AG04450 (cell line): ENCODE measurements around the gene IMPDH1. TPM values are rescaled to one million over a fixed set of nuclear protein-coding genes. Genes with fewer than 3 reads are reported as not detected.

Experiments used
- CTCF ChIA-PET: fragments of 300-600, 350-600 bp; formaldehyde crosslinking; extraction: SDS; loops from one replicate; lab custom pipeline; 2022; ENCODE audit warnings: antibody characterized with exemption, inconsistent platforms; lab: Charles Lee
- POLR2A ChIA-PET: fragments of 350-600 bp; formaldehyde crosslinking; extraction: SDS; loops from one replicate; lab custom pipeline; 2021; ENCODE audit warnings: antibody characterized with exemption, inconsistent platforms; lab: Yijun Ruan, JAX
- DNase-seq: peaks from one replicate; pipeline ENCODE4 v3.0.0-alpha.2; 2011; ENCODE audit warnings: low read depth, low spot score
- H3K27ac ChIP-seq: one replicate; pipeline ENCODE4 v1.5.1; 2012; ENCODE audit warnings: low read depth, low read length, control low read depth
- H3K27me3 ChIP-seq: one replicate; pipeline ENCODE4 v1.6.0; 2012; ENCODE audit warnings: low read length; ENCODE audit not compliant: control insufficient read depth, insufficient read depth
- H3K4me3 ChIP-seq: 2 replicates; pipeline ENCODE4 v1.5.1; 2011; ENCODE audit warnings: mild to moderate bottlenecking, low read depth, low read length, control low read depth
- H3K9me3 ChIP-seq: 2 replicates; pipeline ENCODE4 v1.5.1; 2012; ENCODE audit warnings: low read length; ENCODE audit not compliant: control insufficient read depth, insufficient read depth
- polyA plus RNA-seq: library from polyadenylated mRNA; depleted of rRNA; stranded (reverse); fragments of >200 nt; gene quantifications from 2 replicates; pipeline ENCODE4 v1.2.3, GENCODE V29; 2011
- TF ChIP-seq, protein P1 (sequence below): IDR thresholded peaks from 2 replicates; pipeline ENCODE4 v1.5.1; 2011; ENCODE audit warnings: low read depth, low read length, control low read depth, inconsistent platforms

The IMPDH1 gene
- polyA plus RNA-seq, 1 experiment: 43.8 TPM

- peak; percentile 80 for DNase-seq
Observed at GRCh38 chr7:128455543-128456254, 45.9 kb upstream of the IMPDH1 start, which contains the start of gene HILPDA. Gene HILPDA, plus strand, starts transcription at chr7:128455878. Its CDS starts 1,391 bp downstream, at chr7:128457269.

DNA sequence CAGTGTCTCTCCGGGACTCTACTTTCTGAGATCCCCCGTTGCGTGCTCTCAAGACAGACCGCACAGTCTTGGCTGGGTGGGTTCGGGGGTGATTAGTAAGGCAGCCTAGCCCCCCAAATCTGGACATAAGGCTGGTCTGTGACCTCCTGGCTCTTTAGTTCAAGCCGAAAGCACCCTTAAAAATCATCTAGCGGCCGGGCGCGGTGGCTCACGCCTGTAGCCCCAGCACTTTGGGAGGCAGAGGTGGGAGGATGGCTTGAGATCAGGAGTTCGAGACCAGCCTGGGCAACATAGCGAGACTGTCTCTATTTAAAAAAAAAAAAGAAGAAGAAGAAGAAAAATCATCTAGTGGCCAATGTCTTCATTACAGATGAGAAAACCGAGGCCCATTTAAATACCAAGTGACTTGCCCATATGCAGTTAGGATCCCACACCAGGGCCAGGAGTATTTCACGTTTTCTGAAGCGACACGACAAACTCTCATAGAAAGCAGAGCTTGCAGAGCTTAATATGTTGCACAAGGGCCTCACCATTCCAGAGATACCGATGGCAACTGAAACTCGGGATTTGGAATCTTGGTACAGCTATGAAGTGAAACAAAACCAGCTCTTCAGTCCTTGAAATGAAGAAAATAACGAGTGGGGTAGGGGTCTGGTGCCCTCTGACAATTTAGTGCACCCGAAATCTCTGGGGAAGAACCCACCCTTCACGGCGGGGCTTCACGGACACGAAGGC, 45.2 kb upstream of the IMPDH1 start:
- TF ChIP-seq, protein P1, sequence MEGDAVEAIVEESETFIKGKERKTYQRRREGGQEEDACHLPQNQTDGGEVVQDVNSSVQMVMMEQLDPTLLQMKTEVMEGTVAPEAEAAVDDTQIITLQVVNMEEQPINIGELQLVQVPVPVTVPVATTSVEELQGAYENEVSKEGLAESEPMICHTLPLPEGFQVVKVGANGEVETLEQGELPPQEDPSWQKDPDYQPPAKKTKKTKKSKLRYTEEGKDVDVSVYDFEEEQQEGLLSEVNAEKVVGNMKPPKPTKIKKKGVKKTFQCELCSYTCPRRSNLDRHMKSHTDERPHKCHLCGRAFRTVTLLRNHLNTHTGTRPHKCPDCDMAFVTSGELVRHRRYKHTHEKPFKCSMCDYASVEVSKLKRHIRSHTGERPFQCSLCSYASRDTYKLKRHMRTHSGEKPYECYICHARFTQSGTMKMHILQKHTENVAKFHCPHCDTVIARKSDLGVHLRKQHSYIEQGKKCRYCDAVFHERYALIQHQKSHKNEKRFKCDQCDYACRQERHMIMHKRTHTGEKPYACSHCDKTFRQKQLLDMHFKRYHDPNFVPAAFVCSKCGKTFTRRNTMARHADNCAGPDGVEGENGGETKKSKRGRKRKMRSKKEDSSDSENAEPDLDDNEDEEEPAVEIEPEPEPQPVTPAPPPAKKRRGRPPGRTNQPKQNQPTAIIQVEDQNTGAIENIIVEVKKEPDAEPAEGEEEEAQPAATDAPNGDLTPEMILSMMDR: no peak
- peak overlapping the region; percentile 97 for H3K27ac ChIP-seq
- POLR2A ChIA-PET: interaction anchor here (0.7 to 1.6 kb wide), 5 partner anchors 11 to 355 kb away, joined by 3 to 8 read pairs (median 3); partner anchors contain the start of gene IMPDH1

More at GRCh38 chr7:128455543-128456254, 45.9 kb upstream of the IMPDH1 start, which contains the start of gene HILPDA:
- H3K4me3 ChIP-seq: peak within 1 kb of the TSS; percentile 100
- ChIA-PET POLR2A (interaction anchor here (0.7 to 1.6 kb wide), 5 partner anchors 12 to 354 kb away, joined by 3 to 8 read pairs (median 3); partner anchors contain the start of gene IMPDH1), CTCF (interaction anchor here (1.0 to 6.4 kb wide), 3 partner anchors 16 to 28 kb away, joined by 3 to 110 read pairs (median 5); no protein-coding TSS in a partner anchor)
- H3K27me3 ChIP-seq: peaks cover 4% of the 10 kb centered on the region
- peak within 1 kb of the TSS; percentile 97 for H3K27ac ChIP-seq
- no peaks in the 10 kb centered on the region for H3K9me3 ChIP-seq
- TF ChIP-seq, protein P1: peak; percentile 27; the same call in 1 of the 2 replicates

DNA sequence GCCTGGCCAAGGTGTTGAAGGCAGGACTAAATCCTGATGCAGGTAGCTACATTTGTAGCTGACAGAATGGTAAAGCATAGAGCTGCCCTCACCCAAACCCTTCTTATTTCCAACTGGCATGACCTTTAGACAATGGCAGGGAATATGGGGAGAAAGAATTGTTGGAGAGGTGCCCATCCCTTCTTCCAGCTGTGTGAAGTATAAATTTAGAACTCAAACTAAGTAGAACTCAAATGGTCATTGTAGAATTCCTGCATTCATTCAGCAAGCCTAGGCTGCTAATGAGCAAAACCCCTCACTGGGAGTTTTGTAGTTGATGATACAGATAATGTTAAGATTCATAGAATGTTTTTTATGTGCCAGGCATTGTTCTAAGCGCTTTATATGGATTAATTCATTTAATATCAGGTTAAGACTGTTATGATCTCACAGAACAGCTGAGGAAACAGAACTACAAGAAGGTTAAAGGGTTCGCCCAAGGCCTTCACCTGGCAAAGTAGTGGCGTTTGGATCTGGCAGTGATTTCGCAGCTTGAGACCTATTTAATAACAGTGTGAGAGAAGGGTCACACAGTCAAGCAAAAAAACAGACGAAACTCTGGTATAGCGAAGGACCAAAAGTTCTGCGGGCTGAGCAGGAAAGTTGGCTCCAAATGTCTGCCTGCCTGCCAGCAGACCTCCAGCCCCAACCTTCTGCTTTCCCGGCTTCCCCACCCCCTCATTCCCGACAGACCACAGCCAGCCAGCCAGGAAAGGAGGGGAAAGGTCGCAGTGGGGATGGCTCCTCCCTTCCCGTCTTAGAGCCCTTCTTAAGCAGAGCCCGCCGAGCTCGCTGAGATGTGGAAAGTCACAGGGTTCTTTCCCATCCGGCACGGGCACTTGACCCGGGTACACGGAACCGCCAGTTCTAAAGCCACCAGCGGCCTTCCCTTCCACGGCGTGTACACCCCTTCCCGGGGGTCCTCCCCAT, 44.3 kb upstream of the IMPDH1 start:
- ChIA-PET CTCF (interaction anchor here (0.5 to 6.4 kb wide), 5 partner anchors 8 to 51 kb away, joined by 3 to 110 read pairs (median 4); no protein-coding TSS in a partner anchor), POLR2A (no interaction called here)
- TF ChIP-seq, protein P1: no peak
- Histone ChIP-seq H3K27ac (peak overlapping the region; percentile 97), H3K9me3 (no peaks in the 10 kb centered on the region), H3K27me3 (peaks cover 4% of the 10 kb centered on the region), H3K4me3 (peak overlapping the region; percentile 7; the same call in 1 of the 2 replicates)
- peak; percentile 53 for DNase-seq

More for the DNA sequence above, 45.2 kb upstream of the IMPDH1 start:
- H3K27me3 ChIP-seq: peaks cover 4% of the 10 kb centered on the region
- CTCF ChIA-PET: interaction anchor here (1.0 to 6.4 kb wide), 3 partner anchors 15 to 28 kb away, joined by 3 to 110 read pairs (median 5); no protein-coding TSS in a partner anchor
- peak overlapping the region; percentile 100 for H3K4me3 ChIP-seq
- no peaks in the 10 kb centered on the region for H3K9me3 ChIP-seq
- DNase-seq: no peak

DNA sequence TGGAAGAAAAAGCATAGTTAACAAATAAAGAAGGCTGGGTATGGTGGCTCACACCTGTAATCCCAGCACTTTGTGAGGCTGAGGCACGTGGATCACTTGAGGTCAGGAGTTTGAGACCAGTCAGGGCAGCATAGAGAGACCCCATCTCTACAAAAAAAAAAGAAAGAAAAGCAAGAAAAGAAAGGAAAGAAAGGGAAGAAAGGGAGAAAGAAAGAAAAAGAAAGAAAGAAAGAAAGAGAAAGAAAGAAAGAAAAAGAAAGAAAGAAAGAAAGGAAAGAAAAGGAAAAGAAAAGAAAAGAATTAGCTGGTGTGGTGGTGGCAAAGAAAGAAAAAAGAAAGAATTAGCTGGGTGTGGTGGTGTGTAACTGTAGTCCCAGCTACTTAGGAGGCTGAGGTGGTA, 42.8 kb upstream of the IMPDH1 start:
- no peak for DNase-seq
- CTCF ChIA-PET: interaction anchor here (0.7 to 6.4 kb wide), 2 partner anchors 9 to 25 kb away, joined by 5 to 110 read pairs; no protein-coding TSS in a partner anchor
- Histone ChIP-seq H3K4me3 (no peak overlapping the region), H3K9me3 (no peaks in the 10 kb centered on the region), H3K27ac (no peak overlapping the region), H3K27me3 (peaks cover 6% of the 10 kb centered on the region)
- POLR2A ChIA-PET: no interaction called here
- TF ChIP-seq, protein P1: no peak
